ENCODE measurements around the gene AGPAT3.
A peak's percentile ranks its signal among the peaks of the same experiment; 100 is the strongest.

The AGPAT3 gene

DNA sequence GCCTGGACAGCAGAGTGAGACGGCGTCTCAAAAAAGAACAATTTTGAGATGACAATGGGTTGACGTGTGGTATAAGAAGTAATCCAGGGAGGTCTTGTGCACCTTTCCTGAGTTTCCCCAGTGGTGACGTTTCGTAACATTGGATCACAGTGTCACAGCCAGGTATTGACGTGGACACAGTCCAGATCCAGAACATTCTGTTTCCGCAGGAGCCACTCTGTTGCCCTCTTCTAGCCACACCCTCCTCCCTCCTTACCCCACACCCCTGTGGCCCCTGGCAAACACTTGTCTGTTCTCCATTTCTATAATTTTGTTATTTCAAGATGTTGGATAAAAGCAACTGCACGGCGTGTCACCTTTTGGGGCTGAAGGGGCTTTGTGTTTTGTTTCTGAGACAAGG is 140.6 kb downstream of the AGPAT3 start:
- H3K27me3 Mint-ChIP-seq, result peaks cover 7% of the 10 kb centered on the region
- no peak for DNase-seq
- H3K27ac Mint-ChIP-seq, result no peak overlapping the region
- peaks cover 5% of the 10 kb centered on the region for H3K36me3 Mint-ChIP-seq
- no peak overlapping the region for H3K4me3 Mint-ChIP-seq
- CTCF ChIA-PET, result no interaction called here
- peaks cover 14% of the 10 kb centered on the region for H3K4me1 Mint-ChIP-seq
- H3K9me3 Mint-ChIP-seq, result no peaks in the 10 kb centered on the region

DNA sequence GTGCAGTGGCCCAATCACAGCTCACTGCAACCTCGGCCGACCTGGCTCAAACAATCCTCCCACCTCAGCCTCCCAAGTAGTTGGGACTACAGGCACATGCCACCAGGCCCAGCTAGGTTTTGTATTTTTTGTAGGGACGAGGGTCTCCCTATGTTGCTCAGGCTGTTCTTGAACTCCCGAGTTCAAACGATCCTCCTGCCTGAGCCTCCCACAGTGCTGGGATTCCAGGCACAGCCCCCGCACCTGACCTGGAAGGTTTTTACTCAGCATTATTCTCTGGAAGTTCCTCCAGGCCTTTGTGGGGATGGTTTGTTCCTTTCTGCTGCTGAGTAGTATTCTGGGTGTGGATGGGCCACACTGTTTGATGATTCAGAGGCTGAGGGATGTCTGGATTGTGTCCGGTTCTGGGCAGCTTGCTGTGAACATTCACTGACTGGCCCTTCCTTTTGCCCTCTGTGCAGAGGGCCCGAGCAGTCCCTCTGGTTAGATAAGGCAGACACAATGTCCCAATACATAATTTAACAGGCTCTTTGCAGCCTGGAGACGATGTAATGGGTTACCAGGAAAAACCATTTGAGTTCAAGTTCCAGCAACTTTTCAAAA is 141.1 kb downstream of the AGPAT3 start:
- Mint-ChIP-seq H3K4me1 (peaks cover 18% of the 10 kb centered on the region), H3K36me3 (peaks cover 5% of the 10 kb centered on the region), H3K9me3 (no peaks in the 10 kb centered on the region), H3K4me3 (no peak overlapping the region), H3K27me3 (peaks cover 7% of the 10 kb centered on the region), H3K27ac (no peak overlapping the region)
- DNase-seq, result no peak
- CTCF ChIA-PET, result no interaction called here

DNA sequence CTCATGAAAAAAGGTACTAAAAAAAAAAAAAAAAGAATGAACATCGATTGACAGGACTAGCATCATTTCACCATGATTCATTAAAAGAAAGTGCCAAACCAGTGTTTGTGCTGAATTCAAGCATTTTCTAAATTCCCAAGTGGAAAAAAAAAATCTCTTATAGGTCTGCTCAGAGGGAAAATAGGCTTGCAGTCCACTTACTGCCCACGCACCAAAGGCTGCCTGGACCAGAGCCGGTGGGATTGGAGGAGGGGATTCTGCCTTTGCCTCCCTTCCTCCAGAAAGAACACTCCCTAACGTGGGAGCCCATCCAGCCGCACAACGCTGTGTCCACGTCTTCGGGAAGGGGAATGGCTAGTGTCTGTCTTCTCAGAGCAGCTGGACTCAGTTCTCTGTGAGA is 141.6 kb downstream of the AGPAT3 start:
- Mint-ChIP-seq H3K9me3 (no peaks in the 10 kb centered on the region), H3K4me1 (peaks cover 20% of the 10 kb centered on the region), H3K27me3 (peaks cover 6% of the 10 kb centered on the region), H3K4me3 (no peak overlapping the region), H3K27ac (no peak overlapping the region), H3K36me3 (peaks cover 8% of the 10 kb centered on the region)
- CTCF ChIA-PET, result no interaction called here
- no peak for DNase-seq

DNA sequence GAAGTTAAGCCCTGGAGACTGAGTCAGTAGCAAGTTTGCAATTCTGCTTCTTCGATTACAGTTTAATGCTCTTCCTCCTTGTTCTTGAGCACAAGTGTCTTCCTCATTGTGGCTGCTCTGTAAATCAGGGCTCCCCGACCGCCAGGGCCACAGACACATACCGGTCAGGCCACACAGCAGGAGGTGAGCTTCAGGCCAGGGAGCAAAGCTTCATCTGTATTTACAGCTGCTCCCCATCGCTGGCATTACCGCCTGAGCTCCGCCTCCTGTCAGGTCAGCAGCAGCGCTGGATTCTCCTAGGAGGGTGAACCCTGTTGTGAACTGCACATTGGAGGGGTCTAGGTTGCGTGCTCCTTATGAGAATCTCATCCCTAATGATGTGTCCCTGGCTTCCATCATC is 145.4 kb downstream of the AGPAT3 start:
- Mint-ChIP-seq H3K27me3 (no peaks in the 10 kb centered on the region), H3K4me1 (peaks cover 42% of the 10 kb centered on the region), H3K36me3 (peaks cover 19% of the 10 kb centered on the region), H3K4me3 (peak overlapping the region; percentile 19), H3K9me3 (no peaks in the 10 kb centered on the region), H3K27ac (peak overlapping the region; percentile 6)
- CTCF ChIA-PET, result no interaction called here
- DNase-seq, result no peak

DNA sequence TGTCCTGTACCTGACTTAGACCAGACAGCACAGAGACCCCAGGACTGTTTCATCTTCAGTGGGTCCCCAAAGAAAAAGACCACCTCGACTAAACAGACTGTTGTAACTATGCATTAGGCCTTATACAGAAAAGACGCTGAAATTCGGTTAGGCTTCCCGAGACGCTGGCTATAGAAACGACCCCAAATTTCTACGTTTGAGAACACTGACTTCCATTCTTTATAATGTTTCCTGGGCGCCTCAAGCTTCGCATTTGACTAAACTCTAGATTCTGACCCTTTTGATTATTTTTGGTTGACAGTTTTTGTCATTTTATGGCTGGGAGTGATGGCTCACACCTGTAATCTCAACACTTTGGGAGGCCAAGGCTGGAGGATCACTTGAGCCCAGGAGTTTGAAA is 146.1 kb downstream of the AGPAT3 start:
- no peak for DNase-seq
- peaks cover 47% of the 10 kb centered on the region for H3K4me1 Mint-ChIP-seq
- peak overlapping the region; percentile 88 for H3K4me3 Mint-ChIP-seq
- H3K27me3 Mint-ChIP-seq, result no peaks in the 10 kb centered on the region
- CTCF ChIA-PET, result no interaction called here
- no peaks in the 10 kb centered on the region for H3K9me3 Mint-ChIP-seq
- H3K27ac Mint-ChIP-seq, result peak overlapping the region; percentile 93
- peaks cover 21% of the 10 kb centered on the region for H3K36me3 Mint-ChIP-seq

DNA sequence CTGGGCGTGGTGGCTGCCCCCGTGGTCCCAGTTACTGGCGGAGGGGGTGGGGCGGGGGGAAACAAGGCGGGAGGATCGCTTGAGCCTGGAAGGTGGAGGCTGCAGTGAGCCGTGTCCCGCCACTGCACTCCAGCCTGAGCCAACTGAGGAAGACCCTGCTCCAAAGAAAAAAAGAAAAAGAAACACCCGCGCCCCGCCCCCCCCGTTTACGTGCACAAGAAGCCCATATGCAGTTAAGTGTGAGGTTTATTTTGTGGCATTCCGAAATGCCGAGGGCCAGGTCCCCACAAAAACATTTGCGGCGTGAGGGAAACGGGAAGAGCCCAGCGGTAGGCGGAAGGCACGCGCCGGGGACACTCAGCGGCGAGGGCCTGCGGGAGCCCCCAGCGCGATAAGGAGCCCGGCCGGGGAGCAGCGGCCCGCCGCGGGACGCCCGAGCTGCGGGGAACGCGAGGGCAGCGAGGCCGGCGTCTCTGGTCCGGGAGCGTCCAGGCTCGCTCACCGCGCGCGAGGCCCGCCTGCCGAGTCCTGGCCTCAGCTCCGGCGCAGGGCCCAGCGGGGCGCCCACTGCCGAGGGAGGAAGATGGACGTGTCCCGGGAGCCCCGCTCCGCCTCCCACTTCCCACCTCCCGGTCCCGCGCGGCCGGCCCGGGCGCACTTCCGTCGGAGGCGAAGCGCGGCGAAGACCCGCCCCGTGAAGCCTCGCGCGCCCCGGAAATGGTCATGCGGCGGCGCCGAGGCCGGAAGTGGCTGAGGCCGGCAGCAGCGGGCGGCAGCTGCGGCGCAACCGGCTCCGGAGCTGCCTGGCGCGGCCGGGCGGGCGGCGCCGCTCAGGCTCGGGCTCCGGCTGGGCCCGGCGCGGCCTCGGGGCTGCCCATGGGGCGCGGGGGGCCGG is 146.8 kb downstream of the AGPAT3 start, which contains the start of gene TRAPPC10:
Gene TRAPPC10, plus strand, starts transcription at position 731 of the 895 bp plus-strand sequence. CDS start 185 bp downstream, outside the sequence.
- Mint-ChIP-seq H3K27me3 (no peaks in the 10 kb centered on the region), H3K9me3 (no peaks in the 10 kb centered on the region), H3K4me1 (peaks cover 45% of the 10 kb centered on the region), H3K36me3 (peaks cover 21% of the 10 kb centered on the region), H3K4me3 (peak within 1 kb of the TSS; percentile 93), H3K27ac (peak within 1 kb of the TSS; percentile 97)
- CTCF ChIA-PET, result no interaction called here
- DNase-seq, result peak; percentile 86

DNA sequence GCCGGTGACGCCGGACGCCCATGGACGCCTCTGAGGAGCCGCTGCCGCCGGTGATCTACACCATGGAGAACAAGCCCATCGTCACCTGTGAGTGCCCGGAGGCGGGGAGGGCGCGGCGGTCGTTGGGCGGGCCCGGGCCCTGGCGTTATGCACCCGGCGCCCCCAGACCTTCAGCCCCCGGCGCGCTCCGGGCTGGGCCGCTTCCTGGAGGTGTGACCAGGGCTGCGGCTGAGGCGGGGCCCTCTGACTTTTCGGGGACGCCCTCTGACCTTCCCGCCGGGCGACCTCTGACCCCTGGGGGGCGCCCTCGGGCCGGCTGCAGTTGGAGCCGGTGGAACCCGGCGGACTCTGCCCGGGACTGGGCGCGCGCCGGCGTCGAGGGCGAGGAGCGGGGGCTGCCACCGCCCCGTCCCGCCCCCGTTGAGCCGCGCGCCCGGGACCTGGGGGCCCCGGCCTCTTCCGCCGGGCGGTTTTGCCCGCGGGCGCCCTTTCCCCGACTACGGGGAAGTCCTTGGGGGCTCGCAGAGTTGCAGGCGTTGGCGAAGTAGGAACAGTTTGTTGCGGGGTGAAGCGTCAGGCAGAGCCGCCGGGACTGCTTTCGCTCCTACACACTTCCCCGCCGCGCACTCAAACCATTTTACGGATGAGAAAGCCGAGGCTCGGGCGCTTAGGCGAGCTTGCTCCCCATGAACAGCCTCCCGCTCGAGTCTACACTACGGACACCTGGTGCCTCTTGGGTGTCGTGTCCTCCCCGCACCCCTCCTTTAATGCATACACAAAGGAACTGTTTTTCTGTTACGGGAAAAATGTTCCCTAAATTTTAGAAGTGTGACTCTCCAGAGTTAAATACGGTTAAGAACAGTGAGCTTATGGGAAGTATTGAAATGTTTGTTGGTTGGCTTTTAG is 147.7 kb downstream of the AGPAT3 start:
- Mint-ChIP-seq H3K4me3 (peak overlapping the region; percentile 93), H3K9me3 (no peaks in the 10 kb centered on the region), H3K27ac (peak overlapping the region; percentile 97), H3K4me1 (peaks cover 52% of the 10 kb centered on the region), H3K36me3 (peaks cover 23% of the 10 kb centered on the region), H3K27me3 (no peaks in the 10 kb centered on the region)
- peak; percentile 91 for DNase-seq
- CTCF ChIA-PET, result interaction anchor here (0.7 to 1.7 kb wide), 3 partner anchors 44 to 77 kb away, joined by 3 to 13 read pairs (median 4); no protein-coding TSS in a partner anchor

DNA sequence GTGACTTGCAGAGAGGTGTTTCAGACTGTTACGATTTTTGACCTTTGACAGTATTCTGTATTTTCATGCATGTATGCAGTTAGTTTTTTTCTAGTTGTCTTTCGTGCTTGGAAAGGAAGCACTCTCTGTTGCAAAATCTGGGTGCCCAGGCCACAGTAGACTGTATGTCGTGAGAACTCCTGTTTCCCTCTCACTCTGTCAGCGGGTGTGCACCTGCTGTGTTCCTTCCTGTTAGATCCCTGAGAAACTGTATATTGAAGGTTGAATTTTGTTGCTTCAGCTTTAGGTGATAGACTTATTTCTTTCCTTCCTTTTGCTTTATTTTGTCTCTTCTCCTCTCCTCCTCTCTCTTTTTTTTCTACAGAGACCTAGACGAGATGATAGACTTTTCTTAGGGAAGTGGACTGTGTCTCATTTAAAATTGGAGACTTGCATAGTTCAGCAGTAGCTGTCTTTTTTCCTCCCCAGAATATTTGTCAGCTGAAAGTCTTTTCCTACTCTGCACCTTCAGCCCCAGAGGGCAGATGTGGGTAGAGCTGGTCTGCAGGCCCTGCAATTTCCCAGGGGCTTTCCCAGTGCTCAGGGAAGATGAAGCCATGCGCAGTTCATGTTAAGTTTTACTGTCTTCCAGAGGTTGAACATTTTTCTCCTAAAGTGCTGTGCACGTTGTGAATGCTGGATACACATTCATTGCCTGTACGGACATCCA is 148.5 kb downstream of the AGPAT3 start:
- H3K27me3 Mint-ChIP-seq, result no peaks in the 10 kb centered on the region
- peak overlapping the region; percentile 97 for H3K27ac Mint-ChIP-seq
- CTCF ChIA-PET, result interaction anchor here (0.7 to 1.8 kb wide), 4 partner anchors 10 to 76 kb away, joined by 3 to 13 read pairs (median 4); no protein-coding TSS in a partner anchor
- H3K9me3 Mint-ChIP-seq, result no peaks in the 10 kb centered on the region
- H3K4me1 Mint-ChIP-seq, result peaks cover 60% of the 10 kb centered on the region
- peak overlapping the region; percentile 93 for H3K4me3 Mint-ChIP-seq
- H3K36me3 Mint-ChIP-seq, result peaks cover 25% of the 10 kb centered on the region
- peak; percentile 46 for DNase-seq

DNA sequence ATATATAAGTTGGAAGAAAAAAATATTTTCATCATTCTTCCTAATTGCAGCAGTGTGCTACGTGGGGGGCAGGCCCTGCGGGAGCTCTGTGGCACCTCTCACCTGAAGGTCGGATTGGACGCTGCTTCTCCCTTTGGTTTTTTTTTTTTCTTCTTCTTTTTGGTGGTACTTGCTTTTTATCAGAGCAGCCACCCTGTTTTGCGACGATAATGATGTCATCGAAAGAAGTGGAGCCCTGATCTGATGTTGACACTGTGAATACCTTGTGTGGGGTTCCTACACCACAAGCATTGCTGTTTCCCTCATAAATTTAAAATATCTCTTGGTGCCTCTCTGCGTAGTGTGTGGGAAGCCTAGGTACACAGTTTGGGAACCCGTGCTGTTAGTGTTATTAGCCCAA is 152.6 kb downstream of the AGPAT3 start:
- H3K4me1 Mint-ChIP-seq, result peaks cover 77% of the 10 kb centered on the region
- peaks cover 18% of the 10 kb centered on the region for H3K36me3 Mint-ChIP-seq
- no peak overlapping the region for H3K27ac Mint-ChIP-seq
- DNase-seq, result no peak
- no peaks in the 10 kb centered on the region for H3K27me3 Mint-ChIP-seq
- no peak overlapping the region for H3K4me3 Mint-ChIP-seq
- no peaks in the 10 kb centered on the region for H3K9me3 Mint-ChIP-seq
- CTCF ChIA-PET, result no interaction called here

DNA sequence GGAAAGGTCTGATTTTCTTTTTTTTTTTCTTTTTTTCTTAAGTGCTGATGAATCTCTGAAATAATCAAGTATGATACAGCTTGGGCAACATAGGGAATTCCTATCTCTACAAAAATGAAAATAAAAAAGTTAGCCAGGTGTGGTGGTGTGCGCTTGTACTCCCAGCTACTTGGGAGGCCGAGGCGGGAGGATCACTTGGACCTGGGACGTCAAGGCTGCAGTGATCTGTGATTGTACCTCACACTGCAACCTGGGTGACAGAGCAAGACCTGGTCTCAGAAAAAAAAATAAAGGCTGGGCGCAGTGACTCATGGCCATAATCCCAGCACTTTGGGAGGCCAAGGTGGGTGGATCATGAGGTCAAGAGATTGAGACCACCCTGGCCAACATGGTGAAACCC is 153.1 kb downstream of the AGPAT3 start:
- CTCF ChIA-PET, result no interaction called here
- no peaks in the 10 kb centered on the region for H3K9me3 Mint-ChIP-seq
- no peak overlapping the region for H3K4me3 Mint-ChIP-seq
- H3K4me1 Mint-ChIP-seq, result peaks cover 78% of the 10 kb centered on the region
- H3K27ac Mint-ChIP-seq, result no peak overlapping the region
- peaks cover 17% of the 10 kb centered on the region for H3K36me3 Mint-ChIP-seq
- no peaks in the 10 kb centered on the region for H3K27me3 Mint-ChIP-seq
- DNase-seq, result no peak

DNA sequence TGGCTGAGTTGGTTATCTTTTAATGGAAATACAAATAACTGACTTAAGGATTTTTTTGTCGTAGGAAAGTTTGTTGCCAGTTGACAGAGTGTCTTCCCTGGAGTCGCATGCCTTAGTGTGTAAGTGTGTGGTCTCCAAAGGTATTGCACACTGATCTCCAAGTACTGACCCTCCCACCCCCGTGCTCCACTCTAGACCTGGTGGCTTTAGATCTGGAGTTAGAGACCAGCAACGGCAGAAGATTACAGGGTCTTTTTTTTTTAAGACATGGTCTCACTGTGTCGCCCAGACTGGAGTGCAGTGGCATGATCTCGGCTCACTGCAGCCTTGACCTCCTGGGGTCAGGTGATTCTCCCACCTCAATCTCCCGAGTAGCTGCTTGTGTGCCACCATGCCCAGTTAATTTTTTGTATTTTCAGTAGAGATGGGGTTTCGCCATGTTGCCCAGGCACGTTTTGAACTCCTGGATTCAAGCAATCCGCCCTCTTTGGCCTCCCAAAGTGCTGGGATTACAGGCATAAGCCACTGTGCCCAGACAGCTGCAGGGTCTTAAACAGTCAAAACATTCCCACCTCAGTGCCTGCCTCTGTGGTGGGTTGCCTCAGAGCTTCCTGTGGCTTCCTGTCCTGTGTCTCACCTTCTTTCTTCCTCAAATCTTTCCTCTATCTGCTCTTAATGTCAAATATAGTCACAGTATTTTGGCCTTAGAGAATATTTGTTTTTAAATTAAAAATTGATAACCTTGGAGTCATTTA is 154.0 kb downstream of the AGPAT3 start:
- Mint-ChIP-seq H3K27me3 (no peaks in the 10 kb centered on the region), H3K36me3 (peaks cover 17% of the 10 kb centered on the region), H3K4me3 (no peak overlapping the region), H3K9me3 (no peaks in the 10 kb centered on the region), H3K4me1 (peaks cover 78% of the 10 kb centered on the region), H3K27ac (peak overlapping the region; percentile 79)
- CTCF ChIA-PET, result no interaction called here
- DNase-seq, result no peak

DNA sequence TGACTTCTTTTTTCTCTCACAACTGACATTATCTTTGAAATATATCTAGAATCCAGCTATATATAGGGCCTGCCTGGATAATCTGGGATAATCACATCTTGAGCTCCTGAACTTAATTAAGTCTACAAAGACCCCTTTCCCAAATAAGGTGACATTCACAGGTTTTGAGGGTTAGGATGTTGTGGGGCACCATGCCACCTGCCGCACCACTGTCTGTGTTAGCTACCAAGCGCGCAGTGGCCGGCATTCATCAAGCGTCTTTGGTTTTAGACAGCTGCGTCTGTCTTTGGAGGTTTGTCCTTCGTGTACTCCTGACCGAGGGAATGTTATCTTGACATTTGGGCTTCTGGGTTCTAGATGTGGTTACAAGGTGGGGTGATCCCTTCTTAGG is 154.5 kb downstream of the AGPAT3 start:
- CTCF ChIA-PET, result no interaction called here
- Mint-ChIP-seq H3K27me3 (no peaks in the 10 kb centered on the region), H3K36me3 (peaks cover 14% of the 10 kb centered on the region), H3K9me3 (no peaks in the 10 kb centered on the region), H3K4me3 (no peak overlapping the region), H3K27ac (peak overlapping the region; percentile 79), H3K4me1 (peaks cover 77% of the 10 kb centered on the region)
- DNase-seq, result no peak

DNA sequence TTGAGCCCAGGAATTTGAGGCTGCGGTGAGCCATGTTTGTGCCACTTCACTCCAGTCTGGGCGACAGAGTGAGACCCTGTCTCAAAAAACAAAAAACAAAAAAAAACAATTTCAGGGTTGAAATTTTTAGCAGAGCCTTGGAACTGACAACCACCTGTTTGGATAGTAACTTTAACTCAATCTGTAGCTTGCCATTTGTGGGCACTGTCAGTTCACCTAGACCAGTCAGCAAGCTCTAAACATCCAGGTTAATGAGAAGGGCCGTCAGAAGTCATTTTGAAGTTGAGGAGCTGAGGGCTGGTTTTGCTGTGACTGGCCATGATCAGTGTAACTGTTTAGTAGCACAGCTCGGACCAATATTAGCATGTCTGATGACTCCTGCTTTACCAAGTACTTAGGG is 155.5 kb downstream of the AGPAT3 start:
- no peak overlapping the region for H3K27ac Mint-ChIP-seq
- DNase-seq, result no peak
- no peaks in the 10 kb centered on the region for H3K27me3 Mint-ChIP-seq
- CTCF ChIA-PET, result interaction anchor here (1.2 kb wide), 1 partner anchor 277 kb away, joined by 3 read pairs; no protein-coding TSS in a partner anchor
- H3K4me1 Mint-ChIP-seq, result peaks cover 80% of the 10 kb centered on the region
- peaks cover 13% of the 10 kb centered on the region for H3K36me3 Mint-ChIP-seq
- no peaks in the 10 kb centered on the region for H3K9me3 Mint-ChIP-seq
- H3K4me3 Mint-ChIP-seq, result no peak overlapping the region

All from activated naive CD4-positive, alpha-beta T cell treated with anti-CD3 and anti-CD28 coated beads, Interleukin-2, amount 10 ng/mL, durations not matched to agents 7 days and 5 days (primary cell).